MV-4-11 (cell line): Measurements from ENCODE around the gene BCOR.

Experiments used
- DNase-seq: peaks from one replicate; lab custom pipeline; 2025; lab: John Stamatoyannopoulos, UW

BCOR gene

GRCh38 chrX:40112996-40113395 lies 15.2 kb upstream of the BCOR start:
- DNase-seq = no peak

- DNase-seq = no peak
Measured at GRCh38 chrX:40111868-40112267, 14.1 kb upstream of the BCOR start.

GRCh38 chrX:40109288-40110008 lies 11.7 kb upstream of the BCOR start:
- no peak for DNase-seq

- peak; percentile 38 for DNase-seq
Measured at GRCh38 chrX:40108959-40109287, 11.2 kb upstream of the BCOR start.

- DNase-seq = no peak
Measured at GRCh38 chrX:40108162-40108958, 10.6 kb upstream of the BCOR start.

- no peak for DNase-seq
Measured at GRCh38 chrX:40107291-40108161, 9.8 kb upstream of the BCOR start.

GRCh38 chrX:40106676-40107290 lies 9.0 kb upstream of the BCOR start:
- DNase-seq = no peak

- peak; percentile 45 for DNase-seq
Measured at GRCh38 chrX:40105835-40106675, 8.3 kb upstream of the BCOR start.

GRCh38 chrX:40104985-40105834 lies 7.5 kb upstream of the BCOR start:
- no peak for DNase-seq

- no peak for DNase-seq
Measured at GRCh38 chrX:40104630-40104984, 6.8 kb upstream of the BCOR start.

- no peak for DNase-seq
Measured at GRCh38 chrX:40103565-40104323, 6.0 kb upstream of the BCOR start.

GRCh38 chrX:40102393-40103381 lies 4.9 kb upstream of the BCOR start:
- no peak for DNase-seq

GRCh38 chrX:40101430-40101802 lies 3.7 kb upstream of the BCOR start:
- no peak for DNase-seq

- no peak for DNase-seq
Measured at GRCh38 chrX:40100537-40101429, 3.0 kb upstream of the BCOR start.

GRCh38 chrX:40100141-40100536 lies 2.4 kb upstream of the BCOR start:
- DNase-seq = peak; percentile 53

GRCh38 chrX:40099055-40099958 lies 1.5 kb upstream of the BCOR start:
- DNase-seq = peak; percentile 82
